Muscle of back (tissue), 13 donors: ENCODE results near the gene ELOVL7. TPM values are rescaled to one million over a fixed set of nuclear protein-coding genes. Genes with fewer than 3 reads are reported as not detected.
A peak's percentile ranks its signal among the peaks of the same experiment; 100 is the strongest.
"Not testable (repeated sequence)": the region's sequence is repeated elsewhere in the genome, so short reads cannot be mapped to it uniquely, and the experiment has no call there.

ENCODE experiments used
- DNase-seq, 3 donors: peaks; one replicate each; pipeline versions ENCODE4 v3.0.0 to v3.0.0-alpha.2; 2013
- long read RNA-seq, 9 donors: transcript quantifications; one replicate each; lab custom pipeline, GENCODE V29; 2026
- polyA plus RNA-seq, 10 donors: library from polyadenylated mRNA; unstranded; fragments of 120-200 nt; gene quantifications; one replicate each; pipeline ENCODE4 v1.2.1, GENCODE V29; 2013; ENCODE audit not compliant: insufficient read length in 10 of 10

Gene ELOVL7
- 1 to 10 TPM in 1 of 10 donors, under 1 TPM in 9; 0.08 to 1.3 (median 0.22) TPM for polyA plus RNA-seq
- long read RNA-seq, donor 1: 0 reads
- long read RNA-seq, donor 2: 0 reads
- long read RNA-seq, donor 3: 0 reads
- long read RNA-seq, donor 4: 0 reads
- long read RNA-seq, donor 5: 0 reads
- long read RNA-seq, donor 6: 0 reads
- long read RNA-seq, donor 7: 0 reads
- long read RNA-seq, donor 8: 0 reads
- long read RNA-seq, donor 9: 0 reads

DNA sequence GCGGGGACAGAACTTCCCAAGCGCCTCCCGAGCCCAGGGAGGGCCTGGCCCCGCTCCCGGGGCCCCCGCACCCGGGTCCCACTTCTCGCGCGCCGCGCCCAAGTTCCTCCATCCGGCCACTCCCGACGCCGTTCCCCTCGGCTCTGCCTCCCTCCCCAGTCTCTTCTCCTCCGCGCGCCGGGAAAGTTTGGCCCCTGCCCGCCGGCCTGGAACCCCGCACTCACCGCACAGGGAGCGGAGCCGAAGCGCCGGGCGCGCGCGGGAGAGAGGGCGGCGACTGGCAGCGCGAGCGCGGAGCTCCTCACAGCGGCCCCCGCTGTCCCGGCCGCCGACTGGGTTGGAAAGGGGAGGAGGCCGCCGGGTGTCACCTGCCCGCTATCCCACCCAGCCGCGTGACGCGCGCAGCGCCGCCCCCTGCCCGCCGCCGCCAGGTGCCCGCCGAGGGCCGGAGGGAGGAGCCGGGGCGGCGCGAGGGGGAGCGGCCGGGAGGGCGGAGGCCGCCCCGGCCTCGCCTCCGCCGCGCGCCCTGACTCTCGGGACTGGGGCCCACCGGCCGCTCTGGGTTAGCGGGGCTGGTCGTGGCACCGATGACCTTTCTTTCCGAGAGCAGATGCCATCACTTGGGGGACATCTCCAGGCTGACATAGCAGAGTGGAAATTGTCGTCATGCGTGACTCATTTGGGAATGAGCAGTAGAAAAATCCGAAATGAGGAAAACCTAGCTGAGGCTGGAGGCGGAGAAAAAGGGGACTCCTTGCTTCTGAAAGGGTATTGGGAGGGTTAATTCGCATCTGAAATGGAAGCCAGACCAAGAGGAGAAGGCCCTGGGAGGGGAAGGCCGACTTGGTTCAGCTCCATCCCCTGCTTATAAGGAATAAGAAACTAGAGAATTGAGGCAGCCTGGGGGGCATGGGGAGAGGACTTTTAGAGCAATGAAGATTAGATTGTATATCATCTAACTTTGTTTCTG is at the start of gene ELOVL7:
Gene ELOVL7, minus strand, starts transcription at position 334 of the 970 bp plus-strand sequence. CDS start 56,872 bp downstream, outside the sequence.
- DNase-seq: peak; percentile 6 to 61 (median 24)

GRCh38 chr5:60893521-60893920 is 49.5 kb upstream of the ELOVL7 start:
- no peak for DNase-seq

DNA sequence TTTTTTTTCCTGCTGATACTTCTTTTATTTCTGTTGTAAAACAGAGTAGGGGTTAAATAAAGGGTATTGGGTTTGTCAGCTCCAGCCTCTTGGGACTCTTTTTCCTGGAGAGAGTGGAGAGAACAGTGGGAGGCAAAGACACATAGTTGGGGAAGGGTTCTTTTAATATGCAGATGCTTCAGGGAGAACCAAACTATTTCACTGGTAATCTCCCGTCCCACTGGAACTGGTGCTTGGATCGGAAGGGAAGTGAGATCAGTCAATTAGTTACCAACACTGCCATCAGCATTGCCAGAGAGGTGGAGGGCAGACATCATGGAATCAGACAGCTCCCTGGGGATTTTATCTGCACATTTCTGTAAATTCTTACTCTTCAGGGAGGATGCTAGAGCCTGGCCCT is 47.6 kb upstream of the ELOVL7 start:
- no peak for DNase-seq

DNA sequence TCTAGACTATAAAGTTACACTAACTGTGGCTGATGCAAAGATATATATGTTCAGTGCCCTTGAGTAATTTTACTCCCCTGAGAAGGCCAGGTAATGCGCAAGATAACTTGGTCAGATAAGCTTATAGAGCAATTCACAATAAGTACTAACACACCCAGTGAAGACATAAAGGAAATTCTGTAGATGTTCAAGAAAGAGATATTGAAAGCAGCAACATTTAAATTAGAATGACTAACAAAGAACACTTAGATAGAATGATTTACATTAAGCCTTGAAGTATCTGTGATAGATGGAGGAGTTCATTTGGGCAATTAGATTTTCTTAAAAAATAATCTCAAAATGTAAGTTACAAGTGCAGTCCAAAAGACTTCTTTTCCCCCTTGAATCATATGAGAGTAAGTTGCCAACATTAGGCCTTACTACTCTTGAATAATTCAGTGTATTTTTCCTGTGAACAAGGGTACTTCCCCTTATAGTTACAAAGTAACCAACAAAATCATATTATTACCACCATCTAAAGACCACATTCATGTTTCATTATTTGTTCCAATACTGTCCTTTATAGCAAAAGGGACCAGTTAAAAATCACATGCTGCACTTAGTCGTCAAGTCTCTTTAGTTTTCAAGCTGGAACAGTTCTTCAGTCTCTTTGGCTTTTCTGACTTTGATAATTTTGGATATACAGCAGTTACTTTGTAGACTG is 44.4 kb upstream of the ELOVL7 start:
- no peak for DNase-seq

- peak in 1 of 3 donors; percentile 13 for DNase-seq
These were observed 43.7 kb upstream of the ELOVL7 start for GRCh38 chr5:60887746-60888145.

DNA sequence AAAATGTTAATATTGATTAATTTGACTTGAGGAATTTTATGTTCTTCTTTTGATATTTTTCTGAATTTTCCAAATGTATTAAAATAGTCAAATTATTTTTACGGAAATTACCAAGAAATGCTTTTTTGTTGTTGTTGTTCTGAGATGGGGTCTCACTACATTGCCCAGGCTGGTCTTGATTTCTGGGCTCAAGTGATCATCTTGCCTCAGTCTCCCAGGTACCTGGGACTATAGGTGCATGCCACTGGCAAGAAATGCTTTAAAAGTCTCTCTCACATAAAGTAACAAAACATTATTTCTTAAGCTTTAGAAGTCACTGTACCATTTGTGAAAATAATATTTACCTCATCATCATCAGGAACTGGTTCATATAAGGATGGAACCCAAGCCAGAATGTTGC is 43.0 kb upstream of the ELOVL7 start:
- no peak for DNase-seq

GRCh38 chr5:60886158-60886557 is 42.1 kb upstream of the ELOVL7 start:
- no peak for DNase-seq

DNA sequence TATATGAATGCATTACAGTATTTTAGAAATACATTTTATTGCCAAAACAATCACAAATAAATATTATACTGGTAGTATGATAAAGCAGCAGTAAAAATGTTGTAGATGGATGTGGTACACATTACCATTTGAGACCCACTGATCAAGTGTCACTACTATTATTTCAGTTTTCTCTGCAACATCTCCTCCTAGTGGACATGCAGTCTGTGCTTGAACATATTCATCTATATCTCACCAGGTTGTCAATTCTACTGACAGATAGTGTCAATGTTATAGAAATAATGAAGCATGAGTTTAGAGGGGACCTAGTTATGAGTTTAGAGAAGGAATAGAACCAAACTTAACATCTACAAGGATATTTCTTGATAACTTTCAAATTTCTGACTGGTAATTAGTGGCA is 39.2 kb upstream of the ELOVL7 start:
- DNase-seq: no peak

DNA sequence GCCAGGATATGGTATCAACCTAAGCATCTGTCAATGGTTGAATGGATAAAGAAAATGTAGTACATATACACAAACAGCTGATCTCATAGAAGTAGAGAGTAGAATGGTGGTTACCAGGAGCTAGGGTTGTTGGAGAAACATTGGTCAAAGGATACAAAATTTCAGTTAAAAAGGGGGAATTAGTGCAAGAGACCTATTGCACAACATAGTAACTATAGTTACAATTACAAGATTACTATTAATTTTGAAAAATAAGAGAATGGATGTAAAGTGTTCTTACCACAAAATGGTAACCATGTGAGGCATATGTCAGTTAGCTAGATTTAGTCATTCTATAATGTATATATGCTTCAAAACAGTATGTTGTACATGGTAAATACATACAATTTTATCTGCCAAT is 28.8 kb upstream of the ELOVL7 start:
- DNase-seq: no peak

DNA sequence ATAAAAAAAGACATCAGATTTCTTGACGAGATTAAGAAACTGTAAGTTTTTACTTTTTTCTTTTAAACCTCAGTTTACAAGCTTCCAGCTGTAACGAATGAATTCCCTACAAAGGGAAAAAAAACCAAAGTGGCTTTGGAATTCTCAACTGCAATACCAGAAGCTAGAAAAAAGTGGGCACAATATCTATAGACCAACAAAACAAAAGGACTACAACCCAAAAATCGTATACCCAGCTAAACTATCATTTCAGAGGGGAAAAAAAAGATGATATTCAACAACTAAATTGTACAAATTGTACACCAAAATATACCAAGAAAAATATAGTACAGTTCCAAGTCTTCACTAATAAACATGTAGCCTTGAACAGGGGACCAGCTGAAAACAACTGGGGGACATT is 26.8 kb upstream of the ELOVL7 start:
- DNase-seq: no peak

- not testable (repeated sequence) for DNase-seq
These were observed 16.5 kb upstream of the ELOVL7 start for GRCh38 chr5:60860572-60860971.

DNA sequence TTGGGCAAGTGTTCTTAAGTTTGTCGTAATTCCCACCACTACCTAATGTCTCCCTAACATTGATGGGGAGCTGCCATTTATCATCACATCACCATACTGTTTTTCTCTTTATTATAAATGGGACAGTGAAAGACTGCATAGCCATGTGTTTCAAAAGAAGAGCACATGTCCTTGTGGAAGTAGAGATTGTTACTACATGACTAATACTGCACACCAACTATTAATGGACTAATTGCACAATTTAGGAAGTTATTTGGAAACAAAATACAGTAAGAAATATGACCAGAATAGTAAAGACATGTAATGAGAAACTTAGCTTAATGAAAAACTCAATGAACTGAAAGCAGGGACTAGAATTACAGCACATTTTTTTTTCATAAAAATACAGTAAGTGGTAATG is 12.0 kb upstream of the ELOVL7 start:
- DNase-seq: no peak

GRCh38 chr5:60852940-60853339 is 8.9 kb upstream of the ELOVL7 start:
- DNase-seq: no peak

DNA sequence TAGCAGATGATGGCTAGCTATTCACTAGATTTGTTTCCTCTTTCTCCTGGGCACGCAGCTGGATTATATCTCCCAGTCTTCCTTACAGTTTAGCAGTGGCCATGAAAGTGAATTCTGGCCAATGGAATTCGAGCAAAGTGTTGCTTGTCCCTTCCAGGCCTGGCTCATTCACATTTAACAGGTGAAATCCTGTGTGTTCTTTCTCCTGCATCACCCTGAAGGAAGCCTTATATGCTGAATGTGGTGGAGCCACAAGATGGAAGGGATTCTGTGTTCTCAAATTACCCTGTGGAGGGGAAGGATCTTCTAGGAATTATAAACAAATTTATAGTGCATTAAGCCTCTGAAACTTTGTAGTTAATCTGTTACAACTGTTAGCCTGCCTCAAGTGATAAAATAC is 8.2 kb upstream of the ELOVL7 start:
- no peak for DNase-seq

DNA sequence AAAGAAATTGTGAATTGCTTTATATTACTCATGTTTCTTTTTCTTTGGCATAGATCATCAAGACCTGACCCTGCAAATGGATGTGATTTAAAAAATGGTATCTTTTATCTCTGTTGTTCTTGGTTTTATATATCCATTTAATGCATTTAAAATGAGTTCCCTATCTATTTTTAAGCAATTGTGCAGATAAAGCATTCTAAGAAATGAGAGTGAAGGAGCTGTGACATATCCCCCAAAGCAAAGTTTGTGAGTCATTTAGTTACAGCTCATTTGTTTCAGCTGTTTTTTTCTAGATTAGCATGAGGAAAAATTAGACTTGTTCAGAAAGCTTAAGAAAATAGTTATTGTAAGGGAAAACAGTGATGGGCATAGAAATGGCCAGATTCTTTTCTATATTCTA is 7.6 kb upstream of the ELOVL7 start:
- no peak for DNase-seq

DNA sequence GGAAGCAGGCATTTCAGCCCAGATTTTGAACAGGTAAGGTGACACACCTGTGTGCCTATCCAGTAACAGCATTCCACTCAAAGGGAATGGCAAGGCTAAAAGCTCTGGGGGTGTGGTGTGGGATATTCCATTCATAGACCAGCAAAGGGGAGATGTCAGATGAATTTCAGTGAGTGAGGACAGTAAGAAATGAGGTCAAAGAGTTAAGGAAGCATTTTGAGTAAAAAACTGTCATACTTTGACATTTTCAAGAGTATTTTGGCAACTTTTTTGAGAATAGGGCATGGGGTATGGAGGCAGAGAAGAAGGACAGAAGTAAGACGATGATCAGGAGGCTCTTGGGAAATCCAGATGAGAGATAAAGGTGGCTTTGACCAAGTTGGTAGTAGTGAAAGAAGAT is 2.2 kb upstream of the ELOVL7 start:
- DNase-seq: no peak

GRCh38 chr5:60843386-60843935 is 608 bp downstream of the ELOVL7 start:
- peak in 1 of 3 donors; percentile 32 for DNase-seq

DNA sequence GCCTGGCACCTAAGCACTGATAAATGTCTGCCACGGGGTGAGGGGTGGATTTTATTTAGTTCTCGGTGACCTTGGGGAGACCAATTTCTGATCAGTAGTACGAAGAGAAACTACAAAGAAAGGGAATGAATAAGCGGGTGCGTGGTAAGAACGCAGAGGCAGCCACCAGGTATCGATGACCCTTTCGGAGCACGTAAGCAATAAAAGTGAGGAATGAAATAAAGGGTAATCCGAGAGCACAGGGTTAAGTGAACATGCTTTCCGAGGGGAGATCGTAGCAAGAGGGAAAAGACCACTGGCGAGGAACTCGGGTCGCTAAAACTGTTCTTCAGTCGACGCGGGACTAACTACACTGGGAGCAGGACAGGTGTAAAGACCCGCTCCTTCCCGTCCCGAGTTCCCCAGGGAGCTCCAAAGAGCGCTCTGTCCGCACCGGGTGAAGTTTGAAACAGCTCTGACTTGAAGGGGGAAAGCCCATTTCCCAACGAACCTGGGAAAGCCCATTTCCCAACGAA is 1.1 kb downstream of the ELOVL7 start:
- DNase-seq: no peak

DNA sequence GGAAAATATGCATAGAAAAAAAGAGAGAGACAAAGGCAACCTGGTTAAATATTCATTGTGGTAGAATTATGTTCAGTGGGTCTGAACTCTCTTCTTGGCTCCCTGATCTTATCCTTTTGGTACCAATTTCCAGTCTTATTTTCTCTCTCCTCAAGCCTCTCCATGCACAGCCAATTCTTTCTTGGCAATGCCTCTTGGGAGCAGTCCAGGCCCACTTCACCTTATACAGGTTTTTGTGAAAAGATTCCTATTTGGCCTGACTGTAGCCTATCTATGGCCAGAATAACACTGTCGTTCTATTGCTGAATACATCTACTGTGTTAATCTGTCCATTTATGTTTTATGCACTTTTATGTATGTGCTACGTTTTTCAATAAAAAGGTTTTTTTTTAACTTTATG is 2.7 kb downstream of the ELOVL7 start:
- no peak for DNase-seq

DNA sequence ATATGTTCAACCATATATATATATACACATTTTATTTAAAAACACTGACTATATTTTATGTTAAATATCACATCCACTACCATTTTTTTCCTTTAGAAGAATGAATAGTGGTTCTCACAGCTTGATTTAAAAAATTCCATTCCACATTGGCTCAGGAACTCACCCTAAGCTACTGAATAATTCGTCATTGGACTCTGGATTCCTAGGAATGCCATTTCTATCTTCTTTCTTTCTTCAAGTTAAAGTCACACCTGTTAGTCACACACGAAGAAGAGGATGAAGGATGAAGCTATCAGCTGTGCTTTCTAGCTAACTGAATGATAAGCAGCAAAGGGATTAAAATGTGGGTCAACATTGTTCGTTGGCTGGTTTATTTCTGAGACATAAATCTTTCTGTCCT is 7.9 kb downstream of the ELOVL7 start:
- no peak for DNase-seq

GRCh38 chr5:60835554-60835953 is 8.5 kb downstream of the ELOVL7 start:
- DNase-seq: no peak

DNA sequence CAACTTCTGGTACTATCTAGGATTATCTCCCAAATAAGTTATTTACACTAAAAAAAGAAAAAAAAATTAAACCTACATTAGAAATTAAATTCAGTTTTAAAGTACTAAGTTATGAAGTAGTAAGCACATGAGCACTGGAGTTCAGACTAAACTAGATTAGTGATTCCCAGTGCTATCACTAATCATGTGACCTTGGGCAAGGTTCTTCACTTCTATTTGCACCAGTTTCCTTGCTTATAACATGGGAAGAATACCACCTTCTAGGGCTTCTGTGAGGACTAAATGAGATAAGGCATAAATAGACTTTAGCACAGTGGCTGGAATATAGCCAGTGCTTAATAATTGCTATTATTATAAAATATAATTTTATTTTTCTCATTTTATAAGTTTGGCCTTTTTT is 10.5 kb downstream of the ELOVL7 start:
- DNase-seq: no peak
